Right lung (tissue), 5 donors: ENCODE data around the gene RUBCN. TPM values are rescaled to one million over a fixed set of nuclear protein-coding genes. Genes with fewer than 3 reads are reported as not detected.
"Not testable (repeated sequence)": the region's sequence is repeated elsewhere in the genome, so short reads cannot be mapped to it uniquely, and the experiment has no call there.

Source experiments
- DNase-seq, 2 donors: peaks; one replicate each; pipeline ENCODE4 v3.0.0-alpha.2; 2013
- polyA plus RNA-seq, 5 donors: library from polyadenylated mRNA; unstranded; fragments of 120-200 nt; gene quantifications; one replicate each; pipeline versions ENCODE4 v1.2.1 to v1.2.3, GENCODE V29; 2013; ENCODE audit warnings: inconsistent platforms in 1 of 5, low replicate concordance in 1 of 5; ENCODE audit not compliant: insufficient read length in 5 of 5, insufficient read depth in 1 of 5

RUBCN gene
- polyA plus RNA-seq, 5 donors, result 11.8 to 14.3 (median 13.4) TPM

GRCh38 chr3:197659144-197659543, 77.6 kb downstream of the RUBCN start:
- DNase-seq, result not testable (repeated sequence)

- DNase-seq, result not testable (repeated sequence)
Measured at GRCh38 chr3:197658706-197659105, 78.0 kb downstream of the RUBCN start.

- not testable (repeated sequence) for DNase-seq
Measured at GRCh38 chr3:197657541-197658292, 79.0 kb downstream of the RUBCN start.

- not testable (repeated sequence) for DNase-seq
Measured at GRCh38 chr3:197656960-197657359, 79.7 kb downstream of the RUBCN start.

GRCh38 chr3:197656129-197656528, 80.6 kb downstream of the RUBCN start:
- DNase-seq, result not testable (repeated sequence)

GRCh38 chr3:197654998-197655330, 81.7 kb downstream of the RUBCN start:
- not testable (repeated sequence) for DNase-seq

- not testable (repeated sequence) for DNase-seq
Measured at GRCh38 chr3:197654090-197654997, 82.4 kb downstream of the RUBCN start.

- DNase-seq, result not testable (repeated sequence)
Measured at GRCh38 chr3:197652860-197653259, 83.8 kb downstream of the RUBCN start.

GRCh38 chr3:197647649-197648048, 89.1 kb downstream of the RUBCN start:
- DNase-seq, result not testable (repeated sequence)

- DNase-seq, result not testable (repeated sequence)
Measured at GRCh38 chr3:197647191-197647590, 89.5 kb downstream of the RUBCN start.

GRCh38 chr3:197646294-197646693, 90.4 kb downstream of the RUBCN start:
- DNase-seq, result not testable (repeated sequence)

GRCh38 chr3:197637556-197637955, 99.1 kb downstream of the RUBCN start:
- DNase-seq, result not testable (repeated sequence)

- not testable (repeated sequence) for DNase-seq
Measured at GRCh38 chr3:197631989-197632388, 104.7 kb downstream of the RUBCN start.

- DNase-seq, result not testable (repeated sequence)
Measured at GRCh38 chr3:197630766-197631165, 105.9 kb downstream of the RUBCN start.

GRCh38 chr3:197629286-197629685, 107.4 kb downstream of the RUBCN start:
- DNase-seq, result not testable (repeated sequence)

GRCh38 chr3:197627772-197628523, 108.8 kb downstream of the RUBCN start:
- DNase-seq, result peak; percentile 83 to 86

GRCh38 chr3:197627158-197627771, 109.4 kb downstream of the RUBCN start:
- DNase-seq, result not testable (repeated sequence)

- not testable (repeated sequence) for DNase-seq
Measured at GRCh38 chr3:197626404-197627157, 110.1 kb downstream of the RUBCN start.

GRCh38 chr3:197621478-197621877, 115.2 kb downstream of the RUBCN start:
- not testable (repeated sequence) for DNase-seq
